ENCODE data around the gene CAPSL.

CAPSL gene

DNA sequence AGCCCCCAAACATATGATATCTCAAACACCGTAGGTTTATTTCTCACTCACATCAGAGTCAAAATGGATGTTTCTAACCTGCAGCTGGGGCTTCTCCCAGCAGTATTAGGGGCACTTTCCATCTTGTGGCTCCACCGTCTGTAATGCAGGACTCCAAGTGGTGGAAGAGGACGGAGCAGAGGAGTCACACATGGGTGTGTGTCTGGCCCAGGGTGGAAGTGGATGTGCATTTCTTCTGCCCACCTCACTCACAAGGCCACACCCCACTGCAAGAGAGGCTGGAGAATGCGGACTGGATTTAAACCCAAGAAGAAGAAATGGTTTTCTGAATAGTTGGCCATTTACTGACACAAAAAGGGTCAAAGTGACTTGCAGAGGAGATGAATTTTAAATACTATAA lies 67.8 kb downstream of the CAPSL start:
- no peak for DNase-seq

DNA sequence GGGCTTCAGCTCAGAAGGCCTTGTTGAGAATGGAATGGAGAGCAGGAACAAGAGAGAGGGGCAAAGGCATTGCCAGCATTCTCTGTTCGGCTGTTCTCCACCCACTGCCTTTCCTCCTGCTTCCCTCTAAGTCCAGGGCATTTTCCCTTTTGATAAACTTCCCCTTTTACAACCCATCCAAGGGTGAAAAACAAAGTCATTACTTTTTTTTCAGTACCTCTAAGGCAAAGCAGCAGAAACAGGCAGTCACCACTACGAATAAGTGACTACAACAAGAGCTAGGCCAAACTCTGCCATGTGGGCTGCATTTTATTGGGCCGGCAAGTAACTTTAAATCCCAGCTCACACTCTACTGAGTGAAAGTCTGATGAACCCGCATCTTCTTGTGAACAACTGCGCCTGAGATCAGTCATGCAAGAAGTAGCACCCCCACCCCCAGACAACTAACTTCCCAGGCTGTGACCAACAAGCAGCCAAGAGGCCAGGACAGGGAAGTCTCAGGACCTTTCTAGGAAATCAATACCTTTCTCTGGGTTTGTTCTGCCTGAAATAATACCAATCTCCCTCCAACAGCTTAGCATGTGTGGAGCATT lies 68.6 kb downstream of the CAPSL start:
- no peak for DNase-seq

DNA sequence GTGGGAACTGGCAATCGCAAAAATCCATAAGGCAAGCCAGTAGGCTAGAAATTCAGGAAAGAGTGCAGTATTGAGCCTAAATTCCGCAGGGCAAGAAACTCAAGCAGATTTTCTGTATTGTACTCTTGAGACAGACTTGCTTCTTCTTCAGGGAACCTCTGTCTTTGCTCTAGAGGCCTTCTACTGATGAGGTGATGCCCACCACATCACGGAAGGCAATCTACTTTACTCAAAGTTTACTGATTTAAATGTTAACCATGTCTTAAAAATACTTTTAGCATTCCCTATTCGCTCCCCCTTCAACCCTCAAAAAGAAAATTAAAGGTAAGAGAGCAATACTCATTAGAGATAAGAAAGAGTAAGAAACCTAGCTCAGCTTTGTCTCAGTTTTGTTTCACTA lies 70.4 kb downstream of the CAPSL start:
- DNase-seq: no peak

DNA sequence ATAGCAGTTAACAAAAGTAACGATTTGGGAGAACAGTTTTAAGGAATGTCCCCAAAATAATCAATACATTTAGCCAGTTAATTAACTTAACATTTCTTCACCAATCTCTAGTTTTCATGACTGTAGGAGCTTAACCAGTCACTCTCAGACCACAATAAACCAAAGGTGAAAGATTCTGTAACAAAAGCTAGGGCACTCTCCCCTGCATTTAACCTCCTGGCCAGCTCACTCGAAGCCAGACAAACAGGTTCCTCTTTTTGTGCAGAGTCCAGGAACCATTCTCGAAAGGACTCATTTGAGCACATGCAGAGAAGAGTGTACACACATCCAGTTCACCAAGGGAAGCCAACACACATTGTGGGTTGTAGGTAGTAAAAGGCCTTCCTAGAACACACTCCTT lies 75.3 kb downstream of the CAPSL start:
- DNase-seq: no peak

DNA sequence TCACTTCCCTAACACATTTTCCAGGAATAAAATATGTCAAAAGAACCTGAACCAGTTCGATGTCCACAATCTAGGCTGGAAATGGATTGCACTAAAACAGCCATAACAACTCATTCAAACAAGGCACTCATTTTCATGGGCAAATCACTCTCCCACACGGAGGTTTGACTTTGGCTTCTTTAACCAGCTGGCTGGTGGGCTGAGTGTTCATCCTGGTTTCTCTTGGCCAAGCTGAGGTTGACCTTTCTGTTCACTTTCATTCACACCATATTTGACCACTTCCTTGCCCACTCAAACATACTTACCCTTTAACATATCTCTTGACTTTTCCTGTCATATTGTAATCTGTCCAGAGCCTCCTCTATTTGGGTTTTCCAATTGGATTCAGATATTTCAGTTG lies 76.3 kb downstream of the CAPSL start:
- no peak for DNase-seq

DNA sequence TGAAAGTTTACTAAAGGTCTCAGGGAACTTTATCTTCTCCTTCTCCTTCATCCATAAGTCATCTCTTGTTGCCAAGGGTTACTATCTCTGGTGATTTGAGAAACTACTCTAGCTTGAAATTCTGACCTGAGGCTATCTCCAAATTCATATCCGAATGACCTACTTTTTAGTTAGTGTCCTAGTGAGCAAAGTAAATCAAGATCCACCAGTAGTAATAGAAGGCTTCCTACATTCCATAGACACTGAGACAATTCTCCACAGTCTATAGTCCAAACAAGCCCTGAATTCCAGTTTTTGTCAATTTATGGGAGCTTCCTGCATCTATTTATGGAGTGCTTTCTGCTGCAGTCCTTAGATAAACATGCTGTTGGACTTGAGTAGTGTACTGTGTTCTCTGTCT lies 76.7 kb downstream of the CAPSL start:
- DNase-seq: no peak

DNA sequence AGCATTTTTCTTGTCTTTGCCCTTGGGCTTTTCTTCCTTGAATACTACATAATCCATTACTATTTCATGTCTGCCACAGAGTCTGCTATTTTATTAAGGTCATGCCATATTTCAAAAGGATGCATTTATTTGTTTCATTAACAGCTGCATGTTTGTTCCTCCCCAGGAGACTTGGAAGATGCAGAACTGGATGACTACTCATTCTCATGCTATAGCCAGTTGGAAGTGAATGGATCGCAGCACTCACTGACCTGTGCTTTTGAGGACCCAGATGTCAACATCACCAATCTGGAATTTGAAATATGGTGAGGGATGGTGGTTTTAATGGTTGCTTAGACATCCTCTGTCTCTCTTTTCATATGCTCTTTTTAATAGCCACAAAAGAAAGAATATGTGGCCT lies 77.7 kb downstream of the CAPSL start:
- DNase-seq: no peak

DNA sequence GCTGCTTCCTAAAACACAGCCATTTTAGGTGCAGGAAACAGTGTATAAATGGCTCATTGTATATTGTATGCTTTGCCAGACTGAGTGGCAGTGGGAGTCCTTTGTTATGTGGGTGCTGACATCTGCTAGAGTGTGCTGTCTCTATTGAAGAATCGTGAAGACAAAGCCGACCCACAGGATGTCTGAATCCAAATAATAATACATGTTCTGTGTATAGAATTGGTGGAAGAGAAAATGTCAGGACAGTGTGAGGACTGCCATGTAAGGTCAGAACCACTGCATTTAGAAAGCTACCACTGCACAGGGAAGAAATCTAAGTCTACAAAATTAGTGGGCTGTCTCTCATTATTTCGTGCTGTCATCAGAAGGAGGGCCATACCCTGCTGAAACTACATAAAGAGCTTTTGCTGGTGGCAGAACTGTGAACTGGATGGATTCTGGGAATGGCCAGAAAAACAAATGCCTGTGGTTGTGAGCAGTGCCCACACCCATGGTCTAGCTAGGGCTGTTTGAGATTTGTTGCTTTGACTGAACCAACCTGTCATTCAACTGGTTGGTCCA lies 79.2 kb downstream of the CAPSL start:
- DNase-seq: peak; percentile 6 to 78 (median 37)

DNA sequence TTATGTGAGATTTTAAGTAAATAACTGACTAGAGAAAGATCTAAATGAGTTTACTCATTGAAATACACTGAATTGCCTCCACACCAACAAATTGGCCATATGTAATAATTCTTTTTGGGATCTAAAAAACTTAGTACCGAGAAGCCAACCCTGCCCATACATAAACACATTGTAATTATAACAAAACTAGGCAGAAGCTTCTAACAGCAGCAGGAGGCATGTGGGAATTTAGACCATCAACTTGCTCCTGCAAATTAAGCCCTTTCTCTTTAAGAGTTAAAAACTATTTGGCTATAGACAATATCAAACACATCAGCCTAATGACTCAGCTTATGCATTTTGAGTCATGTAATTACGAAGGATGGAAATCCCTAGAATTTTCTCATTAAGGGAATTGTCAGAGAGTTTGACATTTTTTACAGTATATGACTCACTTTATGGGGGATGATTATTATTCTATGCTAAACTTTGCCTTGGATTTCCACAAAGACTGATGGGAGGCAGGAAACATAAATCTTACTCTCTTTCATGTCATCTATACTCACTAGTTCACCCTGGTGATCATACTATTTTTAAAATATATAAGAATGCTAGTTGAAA lies 80.7 kb downstream of the CAPSL start:
- DNase-seq: peak in 2 of 6 experiments; percentile 41 to 57

DNA sequence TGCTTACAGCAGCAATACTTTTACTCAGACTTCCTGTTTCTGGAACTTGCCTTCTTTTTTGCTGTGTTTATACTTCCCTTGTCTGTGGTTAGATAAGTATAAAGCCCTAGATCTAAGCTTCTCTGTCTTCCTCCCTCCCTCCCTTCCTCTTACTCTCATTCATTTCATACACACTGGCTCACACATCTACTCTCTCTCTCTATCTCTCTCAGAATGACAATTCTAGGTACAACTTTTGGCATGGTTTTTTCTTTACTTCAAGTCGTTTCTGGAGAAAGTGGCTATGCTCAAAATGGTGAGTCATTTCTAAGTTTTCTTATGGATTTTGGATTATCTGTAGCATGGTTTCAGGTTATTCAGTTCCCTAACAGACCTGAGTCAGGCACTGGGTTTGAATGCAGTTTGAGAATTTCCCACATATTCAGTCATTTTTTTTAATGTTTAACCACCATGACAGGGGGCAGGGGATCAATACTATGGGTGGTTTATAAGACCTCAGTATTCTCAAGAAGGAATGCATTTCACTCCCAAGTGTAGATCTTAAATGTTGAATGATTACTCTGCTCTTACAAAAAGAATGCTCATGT lies 81.6 kb downstream of the CAPSL start, which contains the start of gene IL7R:
IL7R (plus strand) TSS at position 127 of the 587 bp plus-strand sequence; CDS start at position 214, 87 bp downstream.
- peak in 3 of 6 experiments; percentile 74 to 83 (median 82) for DNase-seq

DNA sequence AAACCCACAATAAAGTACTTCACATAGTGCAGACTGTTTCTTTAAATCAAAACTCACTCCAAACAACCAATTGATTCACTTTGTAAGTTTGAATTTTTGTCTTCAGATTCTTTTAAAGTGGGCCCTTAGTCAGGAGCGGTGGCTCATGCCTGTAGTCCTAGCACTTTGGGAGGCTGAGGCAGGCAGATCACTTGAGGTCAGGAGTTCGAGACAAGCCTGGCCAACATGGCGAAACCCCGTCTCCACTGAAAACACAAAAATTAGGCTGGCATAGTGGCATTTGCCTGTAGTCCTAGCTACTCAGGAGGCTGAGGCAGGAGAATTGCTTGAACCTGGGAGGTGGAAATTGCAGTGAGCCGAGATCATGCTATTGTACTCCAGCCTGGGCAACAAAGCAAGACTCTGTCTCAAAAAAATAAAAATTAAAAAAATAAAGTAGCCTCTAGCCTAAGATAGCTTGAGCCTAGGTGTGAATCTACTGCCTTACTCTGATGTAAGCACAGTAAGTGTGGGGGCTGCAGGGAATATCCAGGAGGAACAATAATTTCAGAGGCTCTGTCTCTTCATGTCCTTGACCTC lies 82.1 kb downstream of the CAPSL start:
- DNase-seq: peak in 4 of 6 experiments; percentile 17 to 81 (median 52)

DNA sequence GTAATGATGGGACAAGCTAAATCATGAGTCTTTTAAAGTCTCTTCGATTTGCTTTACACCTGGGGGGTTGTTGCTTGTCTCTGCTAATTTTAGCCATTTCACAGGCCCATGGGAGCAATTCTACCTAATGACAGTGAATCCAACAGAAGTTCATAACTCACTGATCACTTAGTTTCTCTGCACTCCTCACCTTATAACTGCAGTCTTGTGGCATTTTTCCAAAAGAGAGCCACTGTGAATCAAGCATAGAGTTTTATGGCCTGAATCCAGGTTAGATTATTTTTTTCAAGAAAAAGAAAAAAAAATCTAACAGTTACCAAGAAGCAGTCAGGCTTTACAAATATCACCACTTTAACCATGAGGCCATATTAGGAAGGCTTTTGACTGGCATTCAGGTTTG lies 83.2 kb downstream of the CAPSL start:
- peak in 1 of 6 experiments; percentile 49 for DNase-seq
